Kidney epithelial cell (primary cell): Measurements from ENCODE around the gene RARRES2. TPM values are rescaled to one million over a fixed set of nuclear protein-coding genes. Genes with fewer than 3 reads are reported as not detected.
"Not testable (repeated sequence)": the region's sequence is repeated elsewhere in the genome, so short reads cannot be mapped to it uniquely, and the experiment has no call there.

Source experiments
- DNase-seq: peaks from one replicate; pipeline ENCODE4 v3.0.0-alpha.2; 2010; ENCODE audit warnings: low read depth
- H3K27me3 ChIP-seq: 2 replicates; pipeline ENCODE4 v1.6.0; 2011; ENCODE audit warnings: low read length; ENCODE audit not compliant: control insufficient read depth, insufficient read depth
- H3K36me3 ChIP-seq: 2 replicates; pipeline ENCODE4 v1.5.1; 2011; ENCODE audit warnings: low read length; ENCODE audit not compliant: control insufficient read depth, insufficient read depth
- H3K4me3 ChIP-seq: 2 replicates; pipeline ENCODE4 v1.5.1; 2011; ENCODE audit warnings: low read depth, mild to moderate bottlenecking, control low read depth, low read length
- total RNA-seq: library from RNA; depleted of rRNA; stranded (reverse); fragments of >200 nt; gene quantifications from 2 replicates; pipeline ENCODE4 v1.2.3, GENCODE V29; 2015
- TF ChIP-seq, protein P1 (sequence below): IDR thresholded peaks from 2 replicates; pipeline ENCODE4 v1.5.1; 2011; ENCODE audit warnings: mild to moderate bottlenecking, moderate library complexity, low read length, control low read depth, inconsistent platforms; ENCODE audit not compliant: insufficient read depth, poor library complexity, severe bottlenecking

The RARRES2 gene
- total RNA-seq, 1 donor from 2014 or later = 0.38 TPM

DNA sequence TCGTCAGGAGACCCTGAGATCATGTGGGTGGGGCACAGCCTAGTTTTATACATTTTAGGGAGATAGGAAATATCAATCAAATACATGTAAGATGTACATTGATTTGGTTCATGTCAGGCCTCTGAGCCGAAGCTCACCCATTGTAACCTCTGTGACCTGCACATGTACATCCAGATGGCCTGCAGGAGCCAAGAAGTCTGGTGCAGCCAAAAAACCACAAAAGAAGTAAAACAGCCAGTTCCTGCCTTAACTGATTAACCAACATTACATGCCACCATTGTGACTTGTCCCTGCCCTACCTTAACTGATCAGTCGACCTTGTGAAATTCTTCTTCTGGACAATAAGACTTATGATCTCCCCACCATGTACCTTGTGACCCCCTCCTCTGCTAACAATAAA is 34.3 kb downstream of the RARRES2 start:
- Histone ChIP-seq H3K36me3 (no peaks in the 10 kb centered on the region), H3K4me3 (no peak overlapping the region), H3K27me3 (no peaks in the 10 kb centered on the region)
- TF ChIP-seq, protein P1, sequence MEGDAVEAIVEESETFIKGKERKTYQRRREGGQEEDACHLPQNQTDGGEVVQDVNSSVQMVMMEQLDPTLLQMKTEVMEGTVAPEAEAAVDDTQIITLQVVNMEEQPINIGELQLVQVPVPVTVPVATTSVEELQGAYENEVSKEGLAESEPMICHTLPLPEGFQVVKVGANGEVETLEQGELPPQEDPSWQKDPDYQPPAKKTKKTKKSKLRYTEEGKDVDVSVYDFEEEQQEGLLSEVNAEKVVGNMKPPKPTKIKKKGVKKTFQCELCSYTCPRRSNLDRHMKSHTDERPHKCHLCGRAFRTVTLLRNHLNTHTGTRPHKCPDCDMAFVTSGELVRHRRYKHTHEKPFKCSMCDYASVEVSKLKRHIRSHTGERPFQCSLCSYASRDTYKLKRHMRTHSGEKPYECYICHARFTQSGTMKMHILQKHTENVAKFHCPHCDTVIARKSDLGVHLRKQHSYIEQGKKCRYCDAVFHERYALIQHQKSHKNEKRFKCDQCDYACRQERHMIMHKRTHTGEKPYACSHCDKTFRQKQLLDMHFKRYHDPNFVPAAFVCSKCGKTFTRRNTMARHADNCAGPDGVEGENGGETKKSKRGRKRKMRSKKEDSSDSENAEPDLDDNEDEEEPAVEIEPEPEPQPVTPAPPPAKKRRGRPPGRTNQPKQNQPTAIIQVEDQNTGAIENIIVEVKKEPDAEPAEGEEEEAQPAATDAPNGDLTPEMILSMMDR = no peak
- no peak for DNase-seq

DNA sequence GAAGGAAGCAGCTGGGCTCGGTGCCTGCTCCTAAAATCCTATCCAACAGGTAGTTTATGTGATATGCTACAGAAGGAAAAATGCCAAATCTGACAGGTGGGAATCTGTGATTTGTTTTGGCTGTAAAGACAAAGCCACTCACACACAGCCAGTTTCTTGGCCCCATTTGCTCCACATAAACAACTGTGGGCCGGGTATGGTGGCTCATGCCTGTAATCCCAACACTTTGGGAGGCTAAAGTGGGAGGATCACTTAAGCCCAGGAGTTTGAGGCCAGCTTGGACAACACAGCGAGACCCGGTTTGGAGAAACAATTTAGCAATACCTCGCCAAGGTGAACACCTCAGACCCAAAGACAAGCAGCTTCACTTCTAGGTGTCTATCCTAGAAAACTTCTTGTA is 35.1 kb downstream of the RARRES2 start:
- DNase-seq, H3K36me3 ChIP-seq, H3K4me3 ChIP-seq, H3K27me3 ChIP-seq: not testable (repeated sequence)

DNA sequence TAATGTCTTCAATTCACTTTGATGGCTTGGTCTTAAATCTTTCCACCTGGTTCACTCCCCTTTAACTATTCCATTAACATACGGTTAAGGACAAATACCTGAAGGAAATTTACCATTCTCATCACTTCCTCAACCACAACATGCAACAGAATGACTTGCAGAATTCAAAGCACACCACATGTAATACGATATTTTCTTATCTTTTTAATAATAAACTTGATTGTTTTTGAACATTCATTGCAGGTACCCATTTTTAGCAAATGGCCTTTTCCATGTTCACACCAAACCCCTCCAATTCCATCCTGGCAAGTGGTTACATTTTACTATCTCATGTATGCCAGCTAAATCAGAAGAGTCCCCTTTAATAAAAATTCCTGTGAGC is 35.5 kb downstream of the RARRES2 start:
- H3K4me3 ChIP-seq, H3K27me3 ChIP-seq, H3K36me3 ChIP-seq, DNase-seq: not testable (repeated sequence)

DNA sequence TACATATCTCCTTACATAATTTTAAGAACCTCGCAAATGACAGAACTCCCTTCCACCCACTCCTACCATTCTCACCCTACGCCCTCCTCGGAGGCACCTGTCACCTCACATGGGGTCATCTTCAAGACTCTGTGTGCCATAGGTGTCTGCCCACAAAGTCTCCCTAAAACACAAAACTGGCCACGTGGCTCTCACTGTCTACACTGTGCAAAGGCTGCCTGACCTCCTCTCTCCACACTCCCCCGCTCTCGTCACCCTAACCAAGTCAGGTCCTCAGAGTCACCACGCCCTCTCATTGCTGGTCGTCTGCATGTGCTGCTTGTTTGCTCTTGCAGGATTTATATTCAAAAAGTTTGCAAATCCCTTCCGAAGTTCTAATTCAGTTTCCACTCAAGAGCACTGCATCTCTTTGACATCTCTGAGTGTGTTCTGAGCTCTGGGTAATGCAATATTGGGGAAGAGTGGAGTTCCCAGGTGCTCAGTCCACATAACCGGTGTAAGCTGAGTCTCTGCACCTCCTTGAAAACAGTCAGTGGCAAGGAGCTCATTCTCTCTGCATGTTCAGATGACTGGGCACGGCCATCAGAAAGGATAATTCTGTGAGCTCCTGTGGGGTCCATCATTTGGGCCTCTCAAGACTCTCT is 36.0 kb downstream of the RARRES2 start:
- H3K36me3 ChIP-seq, H3K4me3 ChIP-seq, DNase-seq, H3K27me3 ChIP-seq: not testable (repeated sequence)

- DNase-seq, H3K27me3 ChIP-seq, H3K36me3 ChIP-seq, H3K4me3 ChIP-seq: not testable (repeated sequence)
These were observed 36.8 kb downstream of the RARRES2 start for GRCh38 chr7:150304499-150305258.

GRCh38 chr7:150302908-150303310 is 38.5 kb downstream of the RARRES2 start:
- not testable (repeated sequence) for H3K36me3 ChIP-seq, H3K4me3 ChIP-seq, H3K27me3 ChIP-seq
- DNase-seq = peak; percentile 63

DNA sequence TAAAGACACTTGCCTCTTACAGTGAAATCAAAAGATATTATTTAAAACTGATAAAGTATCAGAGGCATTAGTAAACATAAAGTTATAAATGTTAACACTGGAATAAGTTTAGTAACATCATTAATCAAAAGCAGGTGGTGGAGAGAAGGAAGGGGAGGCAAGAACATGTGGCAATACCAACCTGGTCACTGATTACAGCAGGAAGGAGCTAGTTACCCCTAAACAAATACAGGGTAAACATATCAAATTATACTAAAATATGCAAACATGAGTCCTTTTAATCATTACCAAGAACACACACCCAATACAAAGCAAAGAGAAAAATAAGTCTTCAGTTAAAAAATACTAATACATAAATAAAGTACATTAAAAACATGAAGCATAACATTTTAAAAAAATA is 43.5 kb downstream of the RARRES2 start:
- not testable (repeated sequence) for H3K4me3 ChIP-seq, H3K27me3 ChIP-seq

DNA sequence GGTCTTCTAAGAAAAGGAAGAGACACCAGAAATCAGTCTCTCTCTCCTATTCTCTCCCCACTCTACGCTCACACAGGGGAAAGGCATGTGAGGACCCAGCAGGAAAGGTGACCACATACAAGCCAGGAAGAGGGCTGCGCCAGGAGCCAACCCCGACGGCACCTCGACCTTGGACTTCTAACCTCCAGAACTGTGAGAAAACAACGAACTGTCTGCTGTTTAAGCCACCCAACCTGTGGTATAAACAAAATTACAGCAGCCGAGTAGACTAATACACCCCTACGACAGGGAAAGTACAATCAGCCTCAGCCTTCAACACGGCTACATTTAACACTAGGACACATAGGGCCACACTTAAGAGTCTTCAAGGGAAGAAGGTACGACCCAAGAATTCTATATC is 44.6 kb downstream of the RARRES2 start:
- DNase-seq, H3K27me3 ChIP-seq, H3K4me3 ChIP-seq, H3K36me3 ChIP-seq: not testable (repeated sequence)

More for the DNA sequence above, 43.5 kb downstream of the RARRES2 start:
- DNase-seq, H3K36me3 ChIP-seq: not testable (repeated sequence)

DNA sequence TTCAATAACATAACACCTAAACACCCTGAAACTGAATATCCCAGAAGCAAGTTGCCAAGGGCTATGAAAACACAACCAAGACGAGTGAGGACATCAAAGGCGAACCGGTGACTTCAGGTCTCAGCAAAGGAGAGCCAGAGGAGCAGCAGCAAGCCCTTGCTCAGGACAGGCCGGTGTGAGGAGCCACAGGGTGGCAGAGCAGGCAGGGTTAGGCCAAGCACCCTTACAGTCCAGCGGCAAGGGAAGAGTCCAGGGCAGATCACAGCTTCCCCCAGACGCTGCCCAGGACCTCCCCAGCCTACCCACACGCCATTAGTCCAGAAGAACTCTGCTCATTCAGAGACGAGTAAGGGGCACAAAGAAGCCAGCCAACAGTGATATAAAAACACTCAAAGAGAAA is 45.8 kb downstream of the RARRES2 start:
- not testable (repeated sequence) for H3K36me3 ChIP-seq, H3K27me3 ChIP-seq, DNase-seq, H3K4me3 ChIP-seq

DNA sequence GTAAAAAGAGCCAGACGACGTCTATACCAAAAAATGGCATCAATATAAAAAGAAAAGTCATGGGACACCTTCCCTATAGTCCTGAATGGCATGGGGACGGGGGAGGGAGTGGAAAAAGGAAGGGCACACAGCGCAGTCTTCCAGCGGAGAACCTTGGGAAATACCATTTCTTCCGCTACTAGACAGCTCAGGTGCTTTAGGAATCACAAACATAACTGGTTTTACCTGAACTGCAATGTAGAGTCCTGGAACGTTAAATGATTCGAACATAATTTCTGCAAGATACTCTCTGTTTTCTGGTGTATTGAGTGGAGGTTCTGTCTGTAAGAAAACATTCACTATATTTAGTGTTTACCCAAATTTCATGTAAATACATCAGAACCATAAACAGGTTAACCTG is 46.4 kb downstream of the RARRES2 start:
- DNase-seq, H3K36me3 ChIP-seq, H3K4me3 ChIP-seq, H3K27me3 ChIP-seq: not testable (repeated sequence)

DNA sequence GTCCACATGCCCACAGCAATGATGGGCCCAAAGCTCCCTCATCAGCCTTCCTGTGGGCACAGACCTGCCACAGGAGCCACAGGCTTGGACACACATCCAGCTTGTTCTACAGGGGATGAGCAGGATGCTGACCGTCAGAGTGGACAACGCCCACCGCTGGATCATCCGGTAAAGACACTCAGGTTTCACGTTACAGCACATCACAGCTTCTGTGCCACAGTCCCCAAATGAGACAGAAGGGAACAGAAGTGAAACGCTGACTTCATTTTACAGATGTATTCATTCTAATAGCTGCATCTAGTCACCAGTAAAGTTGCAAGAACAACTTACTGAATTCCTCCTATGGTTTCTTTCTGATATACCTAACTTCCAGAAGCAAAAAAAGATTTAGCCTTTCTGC is 51.1 kb downstream of the RARRES2 start:
- not testable (repeated sequence) for H3K27me3 ChIP-seq, DNase-seq, H3K4me3 ChIP-seq, H3K36me3 ChIP-seq

DNA sequence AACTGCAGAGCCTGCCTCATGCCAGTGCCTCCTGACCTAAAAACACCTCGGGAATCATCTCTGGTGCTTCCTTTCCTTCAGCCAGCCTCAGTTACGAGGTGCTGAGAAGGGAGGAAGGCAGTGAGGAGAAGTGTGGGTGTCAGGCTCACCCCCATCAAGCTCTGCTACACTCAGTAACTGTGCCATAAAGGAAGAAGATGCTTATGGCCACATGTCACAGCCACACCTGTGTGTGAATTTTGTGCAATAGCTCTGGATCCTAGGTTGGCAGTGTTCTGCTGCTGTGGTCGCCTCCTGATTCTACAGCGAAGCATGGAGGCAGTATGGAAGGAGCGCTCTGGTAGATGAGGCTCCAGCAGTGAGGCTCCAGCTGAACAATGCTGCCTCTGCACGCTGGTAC is 52.6 kb downstream of the RARRES2 start:
- not testable (repeated sequence) for H3K4me3 ChIP-seq, DNase-seq, H3K36me3 ChIP-seq, H3K27me3 ChIP-seq
